GM21576 (cell line): ENCODE data around the gene ICOSLG.
"Not testable (repeated sequence)": the region's sequence is repeated elsewhere in the genome, so short reads cannot be mapped to it uniquely, and the experiment has no call there.

Experiments used
- ATAC-seq: cut with Tn5 transposase; IDR thresholded peaks from one replicate; pipeline ENCODE4 v1.9.1; 2021; ENCODE audit warnings: mild to moderate bottlenecking, moderate library complexity; ENCODE audit not compliant: unreplicated experiment

The ICOSLG gene

GRCh38 chr21:44265734-44266270 is 25.1 kb upstream of the ICOSLG start:
- ATAC-seq: no peak

GRCh38 chr21:44263768-44264167 is 23.0 kb upstream of the ICOSLG start:
- ATAC-seq: no peak

DNA sequence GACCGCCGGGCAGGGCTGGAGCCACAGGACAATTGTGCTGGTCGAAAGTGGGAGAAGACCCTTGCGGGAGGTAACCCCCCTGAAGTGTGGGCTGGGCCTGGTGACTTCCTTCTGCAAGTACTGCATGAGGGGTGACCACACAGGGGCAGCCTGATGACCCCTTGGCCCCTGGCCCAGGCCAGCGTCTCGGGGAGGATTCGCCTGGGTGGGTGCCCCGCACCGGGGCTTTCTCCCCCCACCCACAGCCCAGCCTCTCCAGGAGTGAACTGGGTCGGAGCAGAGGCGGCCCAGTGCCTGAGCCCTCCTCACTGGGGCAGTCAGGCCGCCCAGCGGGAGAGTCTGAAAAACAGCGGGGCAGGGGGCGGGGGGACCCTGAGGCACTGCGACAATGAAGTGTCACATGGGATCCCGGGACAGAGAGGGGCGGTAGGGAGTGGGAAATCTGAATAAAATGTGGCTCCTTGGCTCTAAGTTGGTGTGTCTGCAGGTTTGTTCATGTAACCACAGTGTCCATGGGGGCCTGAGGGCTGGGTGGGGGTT is 22.5 kb upstream of the ICOSLG start:
- ATAC-seq: no peak

DNA sequence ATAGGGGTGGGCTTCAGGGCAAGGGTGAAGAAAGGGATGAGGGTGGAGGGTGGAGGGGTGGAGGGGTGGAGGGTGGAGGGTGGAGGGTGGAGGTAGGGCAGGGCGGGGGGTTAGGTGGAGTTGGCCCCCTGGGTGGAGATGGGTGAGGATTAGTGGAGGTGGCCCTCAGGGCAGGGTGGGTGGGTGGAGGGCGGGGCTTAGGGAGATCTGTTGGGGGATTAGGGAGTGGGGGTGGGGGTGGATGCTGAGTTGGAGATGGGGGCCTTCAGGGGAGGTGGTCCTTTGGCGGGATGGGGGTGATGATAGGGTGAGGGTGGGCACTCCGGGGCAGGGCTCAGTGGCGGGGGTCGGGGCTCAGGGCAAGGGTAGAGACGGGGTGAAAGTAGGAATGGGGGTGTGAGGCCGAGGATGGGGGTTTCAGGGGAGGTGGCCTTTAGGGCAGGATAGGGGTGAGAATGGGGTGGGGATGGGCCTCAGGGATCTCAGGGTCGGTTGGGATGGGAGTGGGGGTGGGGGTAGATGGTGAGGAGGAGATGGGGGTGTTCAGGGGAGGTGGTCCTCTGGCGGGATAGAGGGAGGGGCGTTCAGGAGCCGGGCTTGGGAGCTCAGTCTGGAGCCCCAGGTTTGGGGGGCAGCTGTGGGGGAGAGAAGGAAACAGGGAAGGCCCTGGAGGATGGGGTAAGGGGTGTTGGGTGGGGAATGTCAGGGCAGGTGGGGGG is 21.8 kb upstream of the ICOSLG start:
- ATAC-seq: no peak

- no peak for ATAC-seq
Observed at GRCh38 chr21:44261675-44262295, 21.0 kb upstream of the ICOSLG start, which contains the start of gene DNMT3L. TSS of gene DNMT3L (minus strand) at chr21:44261897. CDS start at chr21:44261259, 638 bp downstream.

- ATAC-seq: no peak
Observed at GRCh38 chr21:44260791-44261631, 20.3 kb upstream of the ICOSLG start.

DNA sequence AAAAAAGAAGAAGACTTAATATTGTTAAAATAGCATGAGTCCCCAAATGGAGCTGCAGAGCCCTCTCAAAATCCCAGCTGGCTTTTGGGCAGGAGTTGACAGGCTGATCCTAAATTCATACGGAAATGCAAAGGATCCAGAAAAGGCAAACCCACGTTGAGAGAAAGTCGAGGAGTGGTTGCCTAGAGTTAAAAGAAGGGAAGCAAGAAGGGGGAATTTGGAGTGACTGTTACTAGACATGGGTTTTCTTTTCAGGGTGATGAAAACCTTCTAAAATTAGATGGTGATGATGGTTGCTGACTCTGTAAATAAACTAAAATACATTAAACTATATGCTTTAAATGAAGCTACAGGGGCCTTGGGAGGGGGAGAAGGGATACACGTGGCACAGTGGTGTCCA is 19.3 kb upstream of the ICOSLG start:
- no peak for ATAC-seq

DNA sequence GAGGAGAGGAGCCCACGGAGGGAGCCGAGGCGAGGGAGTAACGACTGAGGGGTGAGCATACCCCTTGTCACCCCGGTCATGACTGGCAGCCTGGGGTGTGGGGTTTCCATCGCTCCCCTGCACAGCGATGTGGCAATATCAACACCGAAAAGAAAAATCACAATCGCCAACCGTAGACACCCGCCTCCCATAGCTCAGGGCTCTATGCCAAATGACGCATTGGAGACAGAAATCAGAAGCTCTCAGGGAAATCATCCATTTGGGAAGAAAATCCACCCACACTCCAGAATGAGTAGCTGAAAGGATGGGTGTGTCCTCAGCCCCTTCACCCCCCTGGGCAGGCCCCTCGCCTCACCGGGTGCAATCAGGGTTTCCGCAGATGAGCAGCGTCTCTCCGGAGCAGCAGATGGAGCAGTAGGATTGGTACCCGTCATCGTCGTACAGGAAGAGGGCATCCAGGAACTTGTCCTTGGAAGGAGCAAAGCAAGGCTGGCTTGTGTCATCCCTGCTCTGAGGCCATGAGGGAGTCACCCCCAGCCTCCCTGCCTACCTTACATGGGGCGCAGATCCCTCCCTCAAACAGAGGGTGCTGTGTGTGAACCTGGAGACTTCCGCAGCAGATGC is 18.5 kb upstream of the ICOSLG start:
- no peak for ATAC-seq

GRCh38 chr21:44258056-44258725 is 17.4 kb upstream of the ICOSLG start:
- no peak for ATAC-seq

- ATAC-seq: no peak
Observed at GRCh38 chr21:44255511-44255981, 14.8 kb upstream of the ICOSLG start.

- no peak for ATAC-seq
Observed at GRCh38 chr21:44253832-44254710, 13.3 kb upstream of the ICOSLG start.

GRCh38 chr21:44249204-44250037 is 8.7 kb upstream of the ICOSLG start:
- ATAC-seq: not testable (repeated sequence)

DNA sequence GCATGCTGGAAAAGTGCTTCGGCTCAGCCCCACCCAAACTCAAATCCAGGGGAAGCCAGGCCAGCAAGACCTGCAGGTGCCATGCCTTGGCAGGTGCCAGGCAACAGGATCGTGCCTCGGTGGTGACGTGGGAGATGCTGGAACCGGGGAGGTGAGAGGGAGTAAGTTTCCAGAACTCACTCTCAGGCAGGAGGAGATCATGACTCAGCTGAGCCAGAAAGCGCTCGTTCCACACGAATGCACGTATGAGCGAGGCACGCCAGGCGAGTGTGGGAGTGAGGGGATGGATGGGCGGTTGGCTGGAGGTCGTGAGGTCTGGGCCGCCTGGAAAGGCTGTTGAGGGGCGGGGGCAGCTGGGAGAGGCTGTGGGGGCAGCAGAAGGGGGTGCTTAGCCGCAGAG is 7.2 kb upstream of the ICOSLG start:
- ATAC-seq: not testable (repeated sequence)

- peak; percentile 53 for ATAC-seq
Observed at GRCh38 chr21:44243980-44244379, 3.2 kb upstream of the ICOSLG start.

GRCh38 chr21:44241281-44241680 is 538 bp upstream of the ICOSLG start:
- ATAC-seq: peak; percentile 36

- not testable (repeated sequence) for ATAC-seq
Observed at GRCh38 chr21:44240353-44240752, 390 bp downstream of the ICOSLG start.

DNA sequence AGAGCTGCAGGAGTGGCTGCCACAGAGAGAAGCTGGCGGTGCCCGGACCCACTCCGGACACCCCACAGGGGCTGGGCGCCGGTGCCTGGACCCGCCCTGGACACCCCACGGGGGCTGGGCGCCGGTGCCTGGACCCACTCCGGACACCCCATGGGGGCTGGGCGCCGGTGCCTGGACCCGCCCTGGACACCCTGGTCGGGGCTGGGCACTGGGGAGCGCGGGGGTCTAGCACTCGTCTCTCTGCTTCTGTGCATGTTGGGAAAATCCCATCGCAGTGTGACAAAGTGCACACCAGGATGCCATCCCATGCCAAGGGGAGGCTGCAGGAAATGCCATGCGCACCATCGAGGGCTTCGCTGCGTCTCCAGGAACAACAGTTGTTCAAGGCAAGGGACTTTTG is 11.2 kb downstream of the ICOSLG start:
- not testable (repeated sequence) for ATAC-seq

DNA sequence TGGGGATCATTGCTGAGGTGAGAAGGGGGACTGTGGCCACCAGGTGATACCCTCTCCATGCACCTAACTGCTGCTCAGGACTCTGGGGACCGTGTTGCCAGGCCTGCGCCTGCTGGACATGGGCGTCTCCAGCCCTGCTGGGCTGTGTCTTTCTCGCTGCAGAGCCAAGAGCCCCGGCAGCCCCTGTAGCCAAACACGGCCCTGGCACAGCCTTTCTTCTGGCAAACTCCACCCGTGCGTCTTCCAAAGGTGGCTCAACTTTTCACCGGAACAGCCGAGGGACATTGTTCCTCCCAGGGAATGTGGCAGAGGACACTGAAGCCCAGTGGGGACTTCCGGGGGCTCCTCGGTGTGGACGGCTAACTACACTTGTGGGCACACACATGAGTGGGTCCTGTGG is 12.6 kb downstream of the ICOSLG start:
- ATAC-seq: not testable (repeated sequence)
